ENCODE data around the gene CSTPP1.
A peak's percentile ranks its signal among the peaks of the same experiment; 100 is the strongest.

The CSTPP1 gene

DNA sequence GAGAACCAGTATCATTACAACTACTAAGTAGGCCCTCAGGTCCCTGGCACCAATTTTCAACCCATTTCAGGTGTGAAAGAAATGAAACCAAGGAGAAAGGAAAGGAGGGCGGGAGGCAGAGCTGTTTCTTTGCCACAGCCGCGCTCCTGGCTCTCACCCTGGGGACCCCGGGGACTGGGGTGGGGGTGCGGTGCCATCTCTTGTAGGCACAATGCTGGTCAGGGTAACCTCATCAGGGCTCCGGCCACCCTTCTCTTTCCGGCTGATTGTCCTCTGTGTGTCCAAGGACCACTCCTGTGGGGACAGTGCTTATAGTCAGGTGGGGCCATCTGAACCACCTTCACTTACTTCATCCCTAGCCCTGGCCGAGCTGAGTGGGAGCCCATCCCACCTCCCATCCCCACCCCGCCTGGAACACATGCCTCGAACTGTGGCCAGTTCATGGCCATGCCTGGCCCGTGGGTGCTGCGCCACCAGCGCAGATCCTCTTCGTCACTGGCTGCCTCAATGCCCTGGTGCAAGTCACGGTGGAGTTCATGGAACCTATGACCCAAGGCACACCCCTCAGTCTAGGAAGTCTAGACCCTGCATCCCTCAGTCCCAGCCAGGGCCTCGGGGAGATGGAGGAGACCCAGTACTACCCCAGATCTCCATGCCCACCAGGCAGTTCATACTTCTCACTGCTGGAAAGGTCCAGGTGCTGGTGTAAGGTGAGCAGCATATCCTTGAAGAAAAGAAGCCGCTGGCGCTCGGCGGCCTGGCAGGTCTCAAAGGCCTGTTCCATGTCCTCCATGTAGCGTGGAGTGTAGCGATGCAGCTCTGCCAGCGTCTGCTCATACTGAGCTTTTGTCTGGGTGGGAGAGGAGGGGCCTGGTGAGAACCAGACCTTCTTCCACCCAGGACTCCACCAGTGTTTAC is 242.4 kb downstream of the CSTPP1 start:
- no peak overlapping the region for H3K4me3 ChIP-seq (ENCODE audit: low read length)
- TF ChIP-seq, protein P1, sequence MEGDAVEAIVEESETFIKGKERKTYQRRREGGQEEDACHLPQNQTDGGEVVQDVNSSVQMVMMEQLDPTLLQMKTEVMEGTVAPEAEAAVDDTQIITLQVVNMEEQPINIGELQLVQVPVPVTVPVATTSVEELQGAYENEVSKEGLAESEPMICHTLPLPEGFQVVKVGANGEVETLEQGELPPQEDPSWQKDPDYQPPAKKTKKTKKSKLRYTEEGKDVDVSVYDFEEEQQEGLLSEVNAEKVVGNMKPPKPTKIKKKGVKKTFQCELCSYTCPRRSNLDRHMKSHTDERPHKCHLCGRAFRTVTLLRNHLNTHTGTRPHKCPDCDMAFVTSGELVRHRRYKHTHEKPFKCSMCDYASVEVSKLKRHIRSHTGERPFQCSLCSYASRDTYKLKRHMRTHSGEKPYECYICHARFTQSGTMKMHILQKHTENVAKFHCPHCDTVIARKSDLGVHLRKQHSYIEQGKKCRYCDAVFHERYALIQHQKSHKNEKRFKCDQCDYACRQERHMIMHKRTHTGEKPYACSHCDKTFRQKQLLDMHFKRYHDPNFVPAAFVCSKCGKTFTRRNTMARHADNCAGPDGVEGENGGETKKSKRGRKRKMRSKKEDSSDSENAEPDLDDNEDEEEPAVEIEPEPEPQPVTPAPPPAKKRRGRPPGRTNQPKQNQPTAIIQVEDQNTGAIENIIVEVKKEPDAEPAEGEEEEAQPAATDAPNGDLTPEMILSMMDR (IDR thresholded peaks at IDR 0.05; ENCODE audit: insufficient read depth, low read depth, low read length, missing control alignments), result no peak
- DNase-seq (ENCODE audit: low read depth), result no peak

DNA sequence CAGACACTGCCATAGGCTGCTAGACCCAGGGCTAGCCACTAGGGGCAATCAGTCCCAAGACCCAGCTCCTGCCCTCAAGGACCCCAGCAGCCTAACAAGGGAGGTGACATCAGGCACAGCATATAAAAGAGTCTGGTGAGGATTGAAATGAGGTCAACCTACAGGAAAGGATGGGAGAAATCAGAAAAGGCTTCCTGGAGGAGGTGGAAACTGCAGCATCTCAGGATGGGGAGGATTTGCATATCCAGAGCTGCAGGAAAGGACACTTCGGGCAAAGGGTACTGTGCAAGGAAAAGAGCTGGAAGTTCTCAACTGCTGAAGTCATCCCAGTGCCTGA is 243.1 kb downstream of the CSTPP1 start:
- no peak overlapping the region for H3K4me3 ChIP-seq (ENCODE audit: low read length)
- DNase-seq (ENCODE audit: low read depth), result peak; percentile 53
- TF ChIP-seq, protein P1 (IDR thresholded peaks at IDR 0.05; ENCODE audit: insufficient read depth, low read depth, low read length, missing control alignments), result peak; percentile 69

DNA sequence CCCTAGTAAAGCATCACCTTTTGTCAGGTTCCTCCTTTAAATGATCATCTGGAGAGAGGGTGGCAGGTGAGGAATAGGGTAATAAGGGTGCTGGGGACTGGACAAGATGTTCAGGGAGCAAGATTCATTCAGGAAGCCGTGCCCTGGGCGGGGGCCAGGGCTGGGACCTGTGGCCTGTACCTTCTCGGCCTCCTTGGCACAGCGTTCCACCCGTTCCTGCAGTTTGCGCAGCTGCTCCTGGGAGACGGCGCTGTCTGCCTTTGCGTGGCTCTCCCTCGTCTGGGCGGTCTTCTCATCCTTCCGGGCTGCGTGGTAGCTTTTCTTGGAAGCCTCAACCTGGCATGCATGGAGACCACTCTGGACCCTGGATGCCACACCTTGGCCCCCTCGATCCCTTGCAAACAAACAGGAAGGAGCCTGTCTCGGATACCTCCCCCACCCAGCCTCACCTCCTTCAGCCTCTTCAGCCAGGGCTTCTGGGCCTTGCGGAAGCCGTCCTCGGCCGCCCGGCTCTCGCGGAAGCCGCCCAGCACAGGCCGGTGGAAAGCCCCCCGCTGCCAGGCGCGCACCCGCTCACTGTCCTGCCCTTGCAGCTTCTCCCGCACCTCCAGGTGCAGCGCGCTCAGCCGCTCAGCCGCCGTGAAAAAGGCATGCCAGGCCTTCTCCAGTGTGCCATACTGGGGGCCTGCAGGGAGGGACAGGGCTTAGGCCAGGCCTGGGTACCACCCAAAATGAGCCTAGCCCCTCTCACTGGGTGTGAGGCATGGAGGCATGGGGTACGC is 243.6 kb downstream of the CSTPP1 start:
- DNase-seq (ENCODE audit: low read depth), result no peak
- H3K4me3 ChIP-seq (ENCODE audit: low read length), result no peak overlapping the region
- TF ChIP-seq, protein P1 (IDR thresholded peaks at IDR 0.05; ENCODE audit: insufficient read depth, low read depth, low read length, missing control alignments), result no peak

DNA sequence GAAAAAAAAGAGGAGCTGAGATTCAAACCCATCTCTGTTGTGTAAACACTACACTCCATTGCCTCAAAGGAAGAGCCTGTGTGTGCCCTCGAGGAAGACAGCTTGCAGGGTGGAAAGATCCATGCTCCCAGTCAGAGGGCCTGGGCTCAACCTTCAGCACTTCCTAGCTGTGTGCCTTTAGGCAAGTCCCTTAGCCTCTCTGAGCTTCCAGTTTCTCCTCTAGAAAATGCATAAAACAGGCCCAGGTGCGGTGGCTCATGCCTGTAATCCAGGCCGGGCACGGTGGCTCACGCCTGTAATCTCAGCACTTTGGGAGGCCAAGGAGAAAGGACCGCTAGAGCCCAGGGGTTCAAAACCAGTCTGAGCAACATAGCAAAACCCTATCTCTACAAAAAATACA is 244.7 kb downstream of the CSTPP1 start:
- no peak overlapping the region for H3K4me3 ChIP-seq (ENCODE audit: low read length)
- no peak for DNase-seq (ENCODE audit: low read depth)
- TF ChIP-seq, protein P1 (IDR thresholded peaks at IDR 0.05; ENCODE audit: insufficient read depth, low read depth, low read length, missing control alignments), result no peak

DNA sequence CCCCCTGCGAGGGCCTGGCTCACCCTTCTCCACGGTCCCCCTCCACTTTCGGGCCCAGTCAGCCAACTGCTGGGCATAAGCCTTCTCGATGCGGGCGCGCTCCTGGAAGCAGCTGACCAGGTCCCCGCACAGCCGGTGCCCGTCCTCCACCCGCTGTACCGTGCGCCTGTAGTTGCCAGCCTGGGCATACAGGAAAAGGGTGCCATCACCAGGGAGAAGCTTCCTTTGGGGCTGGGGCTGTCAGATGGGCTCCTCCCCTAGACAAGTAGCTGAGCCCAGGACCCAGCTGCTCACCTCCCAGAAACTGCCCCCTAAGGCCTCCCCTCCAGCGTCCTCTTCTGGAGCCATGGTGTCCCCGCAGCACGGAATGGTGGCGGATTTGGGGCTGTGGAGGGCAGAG is 245.8 kb downstream of the CSTPP1 start:
- TF ChIP-seq, protein P1 (IDR thresholded peaks at IDR 0.05; ENCODE audit: insufficient read depth, low read depth, low read length, missing control alignments), result no peak
- no peak for DNase-seq (ENCODE audit: low read depth)
- no peak overlapping the region for H3K4me3 ChIP-seq (ENCODE audit: low read length)

DNA sequence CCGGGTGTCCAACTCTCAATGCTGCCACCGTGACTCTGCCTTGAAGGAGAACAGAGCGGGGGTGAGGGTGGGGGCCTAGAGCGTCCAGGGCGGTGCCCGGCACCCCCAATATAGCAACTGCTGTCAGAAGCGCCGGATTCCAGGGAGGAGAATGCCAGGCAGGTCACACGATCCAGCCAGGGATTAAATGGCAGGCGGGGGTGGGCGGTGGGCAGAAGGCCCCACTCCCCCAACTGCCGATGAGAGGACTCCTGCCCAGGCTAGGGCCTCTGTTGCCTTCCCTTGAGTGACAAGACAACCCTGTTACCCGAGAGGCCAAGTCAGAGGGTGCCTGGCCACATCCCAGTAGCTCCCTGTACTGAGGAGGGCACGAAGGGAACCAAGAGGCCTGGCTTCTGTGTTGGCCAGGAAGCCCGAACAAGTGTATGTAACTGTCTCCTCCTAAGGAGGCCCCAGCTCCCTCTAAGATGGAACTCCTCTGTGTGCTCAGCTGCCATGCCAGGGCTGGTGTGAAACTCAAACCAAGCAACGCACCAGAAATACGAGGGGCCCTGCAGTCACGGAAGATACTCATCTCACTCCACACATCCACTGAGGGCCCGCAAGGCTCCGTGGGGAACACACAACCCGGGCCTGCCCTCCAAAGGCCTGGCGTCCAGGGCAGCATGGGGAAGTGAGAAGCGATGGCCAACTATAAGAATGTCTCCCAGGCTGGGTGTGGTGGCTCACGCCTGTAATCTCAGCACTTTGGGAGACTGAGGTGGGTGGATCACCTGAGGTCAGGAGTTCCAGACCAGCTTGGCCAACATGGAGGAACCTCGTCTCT is 246.7 kb downstream of the CSTPP1 start:
- no peak for DNase-seq (ENCODE audit: low read depth)
- TF ChIP-seq, protein P1 (IDR thresholded peaks at IDR 0.05; ENCODE audit: insufficient read depth, low read depth, low read length, missing control alignments), result no peak
- H3K4me3 ChIP-seq (ENCODE audit: low read length), result no peak overlapping the region

Data from epithelial cell of esophagus (primary cell).